Nephron (organoid): Measurements from ENCODE around the gene SMARCA1.

Experiments used
- H3K27ac Mint-ChIP-seq, 3 experiments: 2 replicates each; pipeline ENCODE4 v1.8.0; 2020; ENCODE audit warnings: mixed read lengths in 3 of 3, mild to moderate bottlenecking in 2 of 3, moderate library complexity in 1 of 3
- H3K27me3 Mint-ChIP-seq: 2 replicates; pipeline ENCODE4 v1.8.0; 2021; ENCODE audit warnings: low read depth, mild to moderate bottlenecking, moderate library complexity, mixed read lengths
- H3K36me3 Mint-ChIP-seq: 2 replicates; pipeline ENCODE4 v1.8.0; 2020; ENCODE audit warnings: low read depth, mixed read lengths
- H3K4me1 Mint-ChIP-seq: 2 replicates; pipeline ENCODE4 v1.8.0; 2020; ENCODE audit warnings: mixed read lengths
- H3K4me3 Mint-ChIP-seq, 3 experiments: 2 replicates each; pipeline ENCODE4 v1.8.0; 2020; ENCODE audit warnings: mild to moderate bottlenecking in 3 of 3, mixed read lengths in 3 of 3, moderate library complexity in 2 of 3
- H3K9me3 Mint-ChIP-seq: 2 replicates; pipeline ENCODE4 v1.8.0; 2020; ENCODE audit warnings: mixed read lengths
- TF ChIP-seq, protein P1 (sequence below), 3 experiments: fragments of 200-600 bp; sonication (generic); IDR thresholded peaks; one replicate each; pipeline ENCODE4 v1.5.0; 2021; ENCODE audit warnings: antibody characterized with exemption in 3 of 3; ENCODE audit not compliant: unreplicated experiment in 3 of 3

The SMARCA1 gene

GRCh38 chrX:129512409-129512808, 10.9 kb downstream of the SMARCA1 start:
- Mint-ChIP-seq H3K4me3 (no peak overlapping the region), H3K27me3 (no peaks in the 10 kb centered on the region), H3K27ac (peak overlapping the region; percentile 30 to 81 (median 44)), H3K36me3 (peaks cover 81% of the 10 kb centered on the region), H3K9me3 (no peaks in the 10 kb centered on the region), H3K4me1 (no peaks in the 10 kb centered on the region)
- TF ChIP-seq, protein P1, sequence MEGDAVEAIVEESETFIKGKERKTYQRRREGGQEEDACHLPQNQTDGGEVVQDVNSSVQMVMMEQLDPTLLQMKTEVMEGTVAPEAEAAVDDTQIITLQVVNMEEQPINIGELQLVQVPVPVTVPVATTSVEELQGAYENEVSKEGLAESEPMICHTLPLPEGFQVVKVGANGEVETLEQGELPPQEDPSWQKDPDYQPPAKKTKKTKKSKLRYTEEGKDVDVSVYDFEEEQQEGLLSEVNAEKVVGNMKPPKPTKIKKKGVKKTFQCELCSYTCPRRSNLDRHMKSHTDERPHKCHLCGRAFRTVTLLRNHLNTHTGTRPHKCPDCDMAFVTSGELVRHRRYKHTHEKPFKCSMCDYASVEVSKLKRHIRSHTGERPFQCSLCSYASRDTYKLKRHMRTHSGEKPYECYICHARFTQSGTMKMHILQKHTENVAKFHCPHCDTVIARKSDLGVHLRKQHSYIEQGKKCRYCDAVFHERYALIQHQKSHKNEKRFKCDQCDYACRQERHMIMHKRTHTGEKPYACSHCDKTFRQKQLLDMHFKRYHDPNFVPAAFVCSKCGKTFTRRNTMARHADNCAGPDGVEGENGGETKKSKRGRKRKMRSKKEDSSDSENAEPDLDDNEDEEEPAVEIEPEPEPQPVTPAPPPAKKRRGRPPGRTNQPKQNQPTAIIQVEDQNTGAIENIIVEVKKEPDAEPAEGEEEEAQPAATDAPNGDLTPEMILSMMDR (IDR thresholded peaks at IDR 0.05; ENCODE audit: unreplicated experiment in 3 of 3) = no peak

DNA sequence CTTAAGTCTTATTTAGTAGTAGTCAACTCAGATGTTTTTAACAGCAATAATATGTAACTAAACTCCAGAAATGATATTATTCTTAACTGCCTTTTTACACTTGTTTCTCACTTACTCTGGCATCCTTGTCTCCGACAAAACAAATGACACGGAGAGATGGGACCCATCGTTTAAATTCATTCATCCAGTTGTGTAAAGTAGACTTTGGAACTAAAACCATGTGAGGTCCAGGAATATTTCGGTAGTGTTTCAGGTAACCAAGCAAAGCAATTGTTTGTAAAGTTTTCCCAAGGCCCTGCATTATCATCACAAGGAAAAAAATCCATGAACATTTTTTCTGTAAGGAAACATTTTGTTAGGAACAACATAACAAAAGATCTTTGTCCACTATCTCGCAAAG, 11.6 kb downstream of the SMARCA1 start:
- Mint-ChIP-seq H3K27ac (peak overlapping the region; percentile 30 to 81 (median 44)), H3K4me1 (no peaks in the 10 kb centered on the region), H3K27me3 (no peaks in the 10 kb centered on the region), H3K4me3 (no peak overlapping the region), H3K36me3 (peaks cover 85% of the 10 kb centered on the region), H3K9me3 (no peaks in the 10 kb centered on the region)
- TF ChIP-seq, protein P1 (IDR thresholded peaks at IDR 0.05; ENCODE audit: unreplicated experiment in 3 of 3) = no peak

DNA sequence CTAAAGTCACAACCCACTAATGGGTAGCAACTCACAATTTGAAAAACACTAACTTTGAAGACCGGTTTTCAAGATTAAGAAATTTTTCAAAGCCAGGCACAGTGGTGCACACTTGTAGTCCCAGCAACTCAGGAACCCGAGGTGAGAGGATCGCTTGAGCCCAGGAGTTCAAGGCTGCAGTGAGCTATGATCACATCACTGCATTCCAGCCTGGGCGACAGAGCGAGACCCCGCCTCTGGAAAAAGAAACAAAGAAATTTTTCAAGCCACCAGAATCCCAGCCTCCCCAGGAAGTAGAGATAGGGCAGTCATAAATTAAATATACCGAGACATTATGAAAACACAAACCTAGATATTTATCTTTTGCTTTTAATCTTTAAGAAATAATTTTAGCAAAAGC, 13.0 kb downstream of the SMARCA1 start:
- no peaks in the 10 kb centered on the region for H3K9me3 Mint-ChIP-seq
- H3K27ac Mint-ChIP-seq = peak overlapping the region in 2 of 3 experiments; percentile 92 to 93
- no peaks in the 10 kb centered on the region for H3K4me1 Mint-ChIP-seq
- TF ChIP-seq, protein P1 (IDR thresholded peaks at IDR 0.05; ENCODE audit: unreplicated experiment in 3 of 3) = no peak
- H3K4me3 Mint-ChIP-seq = no peak overlapping the region
- H3K36me3 Mint-ChIP-seq = peaks cover 85% of the 10 kb centered on the region
- no peaks in the 10 kb centered on the region for H3K27me3 Mint-ChIP-seq

DNA sequence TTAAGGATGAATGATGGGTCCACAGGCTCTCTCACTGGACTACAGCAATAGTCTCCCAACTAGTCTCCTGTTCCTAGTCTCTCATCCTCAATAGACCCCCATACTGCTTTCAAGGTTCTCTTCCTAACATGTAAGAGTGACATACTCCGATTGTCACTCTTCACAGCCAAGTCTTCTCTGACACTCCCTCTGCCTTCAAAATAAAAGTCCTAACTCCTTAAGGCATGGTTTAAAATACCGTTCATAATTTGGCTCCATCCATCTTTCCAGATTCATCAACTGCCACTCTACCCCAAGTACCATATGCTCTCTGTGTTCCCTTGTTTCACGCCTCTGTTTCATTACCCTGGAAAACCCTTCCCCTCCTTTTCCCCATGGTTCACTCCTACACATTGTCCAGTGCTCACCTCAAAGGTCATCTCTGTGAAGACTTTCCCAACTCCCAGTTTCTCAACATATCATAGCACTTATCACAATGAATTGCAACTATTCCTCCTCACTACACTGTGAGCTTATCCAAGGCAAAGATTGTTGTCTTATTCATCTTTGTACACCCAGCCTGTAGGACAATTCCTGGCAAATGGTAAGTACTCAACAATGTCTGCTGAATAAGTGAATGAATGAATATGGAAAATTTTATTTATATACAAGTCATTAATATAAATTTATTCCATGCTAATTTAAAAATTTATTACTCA, 26.0 kb downstream of the SMARCA1 start:
- Mint-ChIP-seq H3K4me1 (no peaks in the 10 kb centered on the region), H3K4me3 (no peak overlapping the region), H3K27me3 (no peaks in the 10 kb centered on the region), H3K9me3 (no peaks in the 10 kb centered on the region), H3K27ac (no peak overlapping the region), H3K36me3 (peaks cover 81% of the 10 kb centered on the region)
- TF ChIP-seq, protein P1 (IDR thresholded peaks at IDR 0.05; ENCODE audit: unreplicated experiment in 3 of 3) = no peak

GRCh38 chrX:129496625-129497024, 26.7 kb downstream of the SMARCA1 start:
- TF ChIP-seq, protein P1 (IDR thresholded peaks at IDR 0.05; ENCODE audit: unreplicated experiment in 3 of 3) = no peak
- H3K9me3 Mint-ChIP-seq = no peaks in the 10 kb centered on the region

GRCh38 chrX:129495900-129496299, 27.4 kb downstream of the SMARCA1 start:
- Mint-ChIP-seq H3K27me3 (no peaks in the 10 kb centered on the region), H3K27ac (no peak overlapping the region), H3K4me3 (no peak overlapping the region), H3K36me3 (peaks cover 79% of the 10 kb centered on the region), H3K9me3 (no peaks in the 10 kb centered on the region), H3K4me1 (no peaks in the 10 kb centered on the region)
- TF ChIP-seq, protein P1 (IDR thresholded peaks at IDR 0.05; ENCODE audit: unreplicated experiment in 3 of 3) = no peak

More at GRCh38 chrX:129496625-129497024, 26.7 kb downstream of the SMARCA1 start:
- Mint-ChIP-seq H3K4me1 (no peaks in the 10 kb centered on the region), H3K36me3 (peaks cover 77% of the 10 kb centered on the region), H3K27ac (no peak overlapping the region), H3K27me3 (no peaks in the 10 kb centered on the region), H3K4me3 (no peak overlapping the region)
